Activated CD8-positive, alpha-beta T cell treated with anti-CD3 and anti-CD28 coated beads for 36 hours (primary cell): Measurements from ENCODE around the gene CNTN2. TPM values are rescaled to one million over a fixed set of nuclear protein-coding genes. Genes with fewer than 3 reads are reported as not detected.

ENCODE experiments used
- ATAC-seq: fragments of 200-7000 bp; cut with Tn5 transposase; one replicate; pipeline ENCODE4 v1.10.0; 2021; ENCODE audit warnings: mild to moderate bottlenecking, moderate library complexity
- CTCF ChIA-PET: fragments of 350-600 bp; sonication (Branson Sonifier 250); formaldehyde crosslinking; loops from one replicate; lab custom pipeline; 2021; ENCODE audit warnings: antibody characterized with exemption; lab: Charles Lee
- POLR2A ChIA-PET: fragments of 350-600 bp; sonication (Branson Sonifier 250); formaldehyde crosslinking; loops from one replicate; lab custom pipeline; 2021; ENCODE audit warnings: antibody characterized with exemption; lab: Charles Lee
- DNase-seq: peaks from one replicate; pipeline ENCODE4 v3.0.0-alpha.2; 2020
- H3K27ac Mint-ChIP-seq: one replicate; pipeline ENCODE4 v1.8.0; 2021; ENCODE audit warnings: mild to moderate bottlenecking, mixed read lengths
- H3K27me3 Mint-ChIP-seq: one replicate; pipeline ENCODE4 v1.8.0; 2021; ENCODE audit warnings: mixed read lengths
- H3K36me3 Mint-ChIP-seq: one replicate; pipeline ENCODE4 v1.8.0; 2021; ENCODE audit warnings: low read depth, mixed read lengths
- H3K4me1 Mint-ChIP-seq: one replicate; pipeline ENCODE4 v1.8.0; 2021; ENCODE audit warnings: low read depth, mixed read lengths
- H3K4me3 Mint-ChIP-seq: one replicate; pipeline ENCODE4 v1.8.0; 2021; ENCODE audit warnings: mild to moderate bottlenecking, moderate library complexity, mixed read lengths
- H3K9me3 Mint-ChIP-seq: one replicate; pipeline ENCODE4 v1.8.0; 2021; ENCODE audit warnings: mixed read lengths
- intact Hi-C: fragments of 100-400 bp; cut with micrococcal nuclease; formaldehyde crosslinking; loops from one replicate; pipeline ENCODE4 v1.10.0; 2022
- total RNA-seq, 2 experiments: library from RNA; stranded (reverse); gene quantifications; one replicate each; pipeline ENCODE4 v1.2.3, GENCODE V29; 2021
- TF ChIP-seq, protein P1 (sequence below): fragments of 200-600 bp; IDR thresholded peaks from one replicate; pipeline ENCODE4 v1.8.0; 2022; ENCODE audit warnings: antibody characterized with exemption, mild to moderate bottlenecking

Gene CNTN2
- total RNA-seq, 2 experiments from 2014 or later = not detected

- no peaks in the 10 kb centered on the region for H3K9me3 Mint-ChIP-seq
- no peak for DNase-seq
- TF ChIP-seq, protein P1, sequence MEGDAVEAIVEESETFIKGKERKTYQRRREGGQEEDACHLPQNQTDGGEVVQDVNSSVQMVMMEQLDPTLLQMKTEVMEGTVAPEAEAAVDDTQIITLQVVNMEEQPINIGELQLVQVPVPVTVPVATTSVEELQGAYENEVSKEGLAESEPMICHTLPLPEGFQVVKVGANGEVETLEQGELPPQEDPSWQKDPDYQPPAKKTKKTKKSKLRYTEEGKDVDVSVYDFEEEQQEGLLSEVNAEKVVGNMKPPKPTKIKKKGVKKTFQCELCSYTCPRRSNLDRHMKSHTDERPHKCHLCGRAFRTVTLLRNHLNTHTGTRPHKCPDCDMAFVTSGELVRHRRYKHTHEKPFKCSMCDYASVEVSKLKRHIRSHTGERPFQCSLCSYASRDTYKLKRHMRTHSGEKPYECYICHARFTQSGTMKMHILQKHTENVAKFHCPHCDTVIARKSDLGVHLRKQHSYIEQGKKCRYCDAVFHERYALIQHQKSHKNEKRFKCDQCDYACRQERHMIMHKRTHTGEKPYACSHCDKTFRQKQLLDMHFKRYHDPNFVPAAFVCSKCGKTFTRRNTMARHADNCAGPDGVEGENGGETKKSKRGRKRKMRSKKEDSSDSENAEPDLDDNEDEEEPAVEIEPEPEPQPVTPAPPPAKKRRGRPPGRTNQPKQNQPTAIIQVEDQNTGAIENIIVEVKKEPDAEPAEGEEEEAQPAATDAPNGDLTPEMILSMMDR = no peak
- ChIA-PET POLR2A (no interaction called here), CTCF (interaction anchor here (0.9 to 3.9 kb wide), 3 partner anchors 33 to 36 kb away, joined by 3 to 15 read pairs (median 5); no protein-coding TSS in a partner anchor)
- H3K4me1 Mint-ChIP-seq = no peaks in the 10 kb centered on the region
- ATAC-seq = no peak
- no peaks in the 10 kb centered on the region for H3K27me3 Mint-ChIP-seq
- H3K36me3 Mint-ChIP-seq = no peaks in the 10 kb centered on the region
- no peak overlapping the region for H3K4me3 Mint-ChIP-seq
- intact Hi-C loops = no loop called here
- H3K27ac Mint-ChIP-seq = no peak overlapping the region
These were observed 14.6 kb upstream of the CNTN2 start for GRCh38 chr1:205028390-205028789.

- no peaks in the 10 kb centered on the region for H3K27me3 Mint-ChIP-seq
These were observed 14.1 kb upstream of the CNTN2 start for GRCh38 chr1:205028924-205029323.

DNA sequence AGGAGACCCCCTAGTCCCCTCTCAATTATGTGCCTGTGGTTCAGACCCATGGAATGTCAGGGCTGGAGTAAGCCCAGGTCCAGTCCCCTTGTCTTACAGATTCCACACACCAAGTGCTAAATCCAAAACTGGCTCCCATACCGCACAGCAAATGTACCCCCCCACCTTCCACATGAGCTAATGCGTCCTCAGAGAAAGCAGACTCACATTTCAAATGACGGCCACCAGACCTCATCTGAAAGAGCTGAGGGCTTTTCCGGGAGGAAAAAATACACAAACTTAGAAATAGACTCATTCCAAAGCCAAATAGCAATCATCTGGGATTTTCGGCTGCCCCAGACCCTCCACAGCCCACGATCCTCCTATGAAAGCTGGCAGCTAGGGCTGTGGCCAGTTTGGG is 12.8 kb upstream of the CNTN2 start:
- TF ChIP-seq, protein P1 = no peak
- Mint-ChIP-seq H3K27ac (no peak overlapping the region), H3K36me3 (no peaks in the 10 kb centered on the region), H3K27me3 (no peaks in the 10 kb centered on the region), H3K9me3 (no peaks in the 10 kb centered on the region), H3K4me3 (no peak overlapping the region), H3K4me1 (no peaks in the 10 kb centered on the region)
- intact Hi-C loops = no loop called here
- DNase-seq (no peak), ATAC-seq (no peak)
- POLR2A ChIA-PET = no interaction called here
- CTCF ChIA-PET = interaction anchor here (1.3 to 3.9 kb wide), 4 partner anchors 9 to 41 kb away, joined by 3 to 15 read pairs (median 5); no protein-coding TSS in a partner anchor

More at GRCh38 chr1:205028924-205029323, 14.1 kb upstream of the CNTN2 start:
- Mint-ChIP-seq H3K36me3 (no peaks in the 10 kb centered on the region), H3K27ac (no peak overlapping the region), H3K4me3 (no peak overlapping the region), H3K9me3 (no peaks in the 10 kb centered on the region), H3K4me1 (no peaks in the 10 kb centered on the region)
- TF ChIP-seq, protein P1 = no peak
- ChIA-PET CTCF (interaction anchor here (0.9 to 3.9 kb wide), 3 partner anchors 33 to 37 kb away, joined by 3 to 15 read pairs (median 5); no protein-coding TSS in a partner anchor), POLR2A (no interaction called here)
- ATAC-seq (no peak), DNase-seq (no peak)
- intact Hi-C loops = no loop called here

GRCh38 chr1:205030896-205031295 is 12.1 kb upstream of the CNTN2 start:
- intact Hi-C loops = no loop called here
- TF ChIP-seq, protein P1 = no peak
- ATAC-seq (no peak), DNase-seq (no peak)
- H3K36me3 Mint-ChIP-seq = no peaks in the 10 kb centered on the region
- POLR2A ChIA-PET = no interaction called here
- H3K9me3 Mint-ChIP-seq = no peaks in the 10 kb centered on the region
- no peak overlapping the region for H3K4me3 Mint-ChIP-seq
- H3K27ac Mint-ChIP-seq = no peak overlapping the region
- H3K27me3 Mint-ChIP-seq = no peaks in the 10 kb centered on the region
- CTCF ChIA-PET = interaction anchor here (1.3 to 3.9 kb wide), 3 partner anchors 16 to 42 kb away, joined by 3 to 15 read pairs (median 7); no protein-coding TSS in a partner anchor
- no peaks in the 10 kb centered on the region for H3K4me1 Mint-ChIP-seq

DNA sequence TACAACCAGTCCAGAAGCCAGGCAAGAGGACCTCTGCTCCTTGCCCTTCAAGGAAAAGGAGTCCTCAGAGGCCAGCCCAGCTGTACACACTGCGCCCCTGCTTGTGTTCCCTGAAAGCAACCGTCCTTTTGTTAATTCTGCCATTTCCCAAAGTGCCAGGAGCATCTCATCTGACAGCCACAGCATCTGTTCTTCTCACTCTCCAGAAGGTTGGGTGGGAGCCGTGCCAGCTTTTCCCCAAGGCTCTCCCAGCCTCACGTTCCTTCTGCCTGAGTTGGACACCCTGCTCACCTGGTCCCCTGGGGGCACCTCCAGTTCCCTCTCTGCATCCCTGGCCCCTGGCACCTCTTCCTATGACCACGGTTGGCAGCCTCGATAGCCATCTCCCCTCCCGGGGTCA is 10.5 kb upstream of the CNTN2 start:
- Mint-ChIP-seq H3K27ac (no peak overlapping the region), H3K36me3 (no peaks in the 10 kb centered on the region), H3K9me3 (no peaks in the 10 kb centered on the region), H3K27me3 (no peaks in the 10 kb centered on the region), H3K4me3 (no peak overlapping the region), H3K4me1 (no peaks in the 10 kb centered on the region)
- POLR2A ChIA-PET = no interaction called here
- DNase-seq (no peak), ATAC-seq (no peak)
- TF ChIP-seq, protein P1 = no peak
- intact Hi-C loops = no loop called here
- CTCF ChIA-PET = no interaction called here
